ENCODE measurements around the gene MARCHF10.

DNA sequence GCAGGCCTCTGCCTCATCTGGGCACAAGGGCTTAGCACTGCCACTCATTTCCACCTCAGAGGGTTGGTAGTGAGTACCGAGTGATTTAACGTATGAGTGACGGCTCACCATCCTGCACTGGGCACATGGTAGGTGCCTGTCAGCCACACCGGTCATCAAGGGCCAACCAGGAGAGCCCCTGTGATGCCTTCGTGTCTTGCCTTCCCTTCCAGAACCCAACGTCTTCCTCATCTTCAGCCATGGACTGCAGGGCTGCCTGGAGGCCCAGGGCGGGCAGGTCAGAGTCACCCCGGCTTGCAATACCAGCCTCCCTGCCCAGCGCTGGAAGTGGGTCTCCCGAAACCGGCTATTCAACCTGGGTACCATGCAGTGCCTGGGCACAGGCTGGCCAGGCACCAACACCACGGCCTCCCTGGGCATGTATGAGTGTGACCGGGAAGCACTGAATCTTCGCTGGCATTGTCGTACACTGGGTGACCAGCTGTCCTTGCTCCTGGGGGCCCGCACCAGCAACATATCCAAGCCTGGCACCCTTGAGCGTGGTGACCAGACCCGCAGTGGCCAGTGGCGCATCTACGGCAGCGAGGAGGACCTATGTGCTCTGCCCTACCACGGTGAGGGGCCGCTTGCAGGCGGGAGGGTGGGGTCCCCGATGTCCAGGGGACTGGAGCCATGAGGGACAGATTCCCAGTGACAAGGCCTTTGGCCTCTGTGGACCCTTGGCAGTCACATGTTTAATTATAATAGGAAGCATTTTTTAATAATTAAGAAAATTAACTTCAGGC is 143.6 kb downstream of the MARCHF10 start:
- TF ChIP-seq, protein P1, sequence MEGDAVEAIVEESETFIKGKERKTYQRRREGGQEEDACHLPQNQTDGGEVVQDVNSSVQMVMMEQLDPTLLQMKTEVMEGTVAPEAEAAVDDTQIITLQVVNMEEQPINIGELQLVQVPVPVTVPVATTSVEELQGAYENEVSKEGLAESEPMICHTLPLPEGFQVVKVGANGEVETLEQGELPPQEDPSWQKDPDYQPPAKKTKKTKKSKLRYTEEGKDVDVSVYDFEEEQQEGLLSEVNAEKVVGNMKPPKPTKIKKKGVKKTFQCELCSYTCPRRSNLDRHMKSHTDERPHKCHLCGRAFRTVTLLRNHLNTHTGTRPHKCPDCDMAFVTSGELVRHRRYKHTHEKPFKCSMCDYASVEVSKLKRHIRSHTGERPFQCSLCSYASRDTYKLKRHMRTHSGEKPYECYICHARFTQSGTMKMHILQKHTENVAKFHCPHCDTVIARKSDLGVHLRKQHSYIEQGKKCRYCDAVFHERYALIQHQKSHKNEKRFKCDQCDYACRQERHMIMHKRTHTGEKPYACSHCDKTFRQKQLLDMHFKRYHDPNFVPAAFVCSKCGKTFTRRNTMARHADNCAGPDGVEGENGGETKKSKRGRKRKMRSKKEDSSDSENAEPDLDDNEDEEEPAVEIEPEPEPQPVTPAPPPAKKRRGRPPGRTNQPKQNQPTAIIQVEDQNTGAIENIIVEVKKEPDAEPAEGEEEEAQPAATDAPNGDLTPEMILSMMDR (IDR thresholded peaks at IDR 0.05), result no peak
- no peak for TF ChIP-seq POLR2A (IDR thresholded peaks at IDR 0.05)

Measured in testis (tissue), 2 donors.